22Rv1 (cell line): ENCODE data around the gene EIF2S1.

Experiments used
- ZFX ChIP-seq: fragments of 450-650 bp; IDR thresholded peaks from 2 replicates; pipeline ENCODE4 v1.6.1; 2017; ENCODE audit warnings: antibody characterized with exemption, borderline replicate concordance
- TF ChIP-seq, protein P1 (sequence below): fragments of 450-650 bp; IDR thresholded peaks from 2 replicates; pipeline ENCODE4 v1.5.1; 2017; ENCODE audit warnings: mild to moderate bottlenecking

DNA sequence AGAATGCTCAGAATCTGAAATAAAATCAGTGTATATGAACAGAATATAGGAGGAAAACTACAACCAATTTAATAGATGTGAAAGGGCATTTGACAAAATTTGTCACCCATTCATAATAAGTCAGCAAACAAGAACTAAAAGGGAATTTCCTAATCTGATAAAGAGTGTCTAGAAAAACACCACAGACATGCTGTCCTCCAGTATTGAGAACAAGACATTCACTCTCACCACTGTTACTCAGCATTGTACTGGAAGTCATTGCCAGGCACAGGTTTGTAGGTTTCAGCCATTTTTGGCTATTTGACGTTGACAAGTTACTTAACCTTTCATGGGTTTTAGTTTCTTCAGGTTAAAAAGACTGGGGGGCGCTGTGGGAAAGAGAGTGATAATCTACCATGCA is 13.2 kb downstream of the EIF2S1 start:
- TF ChIP-seq, protein P1, sequence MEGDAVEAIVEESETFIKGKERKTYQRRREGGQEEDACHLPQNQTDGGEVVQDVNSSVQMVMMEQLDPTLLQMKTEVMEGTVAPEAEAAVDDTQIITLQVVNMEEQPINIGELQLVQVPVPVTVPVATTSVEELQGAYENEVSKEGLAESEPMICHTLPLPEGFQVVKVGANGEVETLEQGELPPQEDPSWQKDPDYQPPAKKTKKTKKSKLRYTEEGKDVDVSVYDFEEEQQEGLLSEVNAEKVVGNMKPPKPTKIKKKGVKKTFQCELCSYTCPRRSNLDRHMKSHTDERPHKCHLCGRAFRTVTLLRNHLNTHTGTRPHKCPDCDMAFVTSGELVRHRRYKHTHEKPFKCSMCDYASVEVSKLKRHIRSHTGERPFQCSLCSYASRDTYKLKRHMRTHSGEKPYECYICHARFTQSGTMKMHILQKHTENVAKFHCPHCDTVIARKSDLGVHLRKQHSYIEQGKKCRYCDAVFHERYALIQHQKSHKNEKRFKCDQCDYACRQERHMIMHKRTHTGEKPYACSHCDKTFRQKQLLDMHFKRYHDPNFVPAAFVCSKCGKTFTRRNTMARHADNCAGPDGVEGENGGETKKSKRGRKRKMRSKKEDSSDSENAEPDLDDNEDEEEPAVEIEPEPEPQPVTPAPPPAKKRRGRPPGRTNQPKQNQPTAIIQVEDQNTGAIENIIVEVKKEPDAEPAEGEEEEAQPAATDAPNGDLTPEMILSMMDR, result no peak
- no peak for TF ChIP-seq ZFX
